Hematopoietic multipotent progenitor cell treated with erythropoietin and hydrocortisone succinate and interleukin-3 and kit ligand, for 6 days (in vitro differentiated cells): Measurements from ENCODE around the gene PTGDR2.
A peak's percentile ranks its signal among the peaks of the same experiment; 100 is the strongest.
"Not testable (repeated sequence)": the region's sequence is repeated elsewhere in the genome, so short reads cannot be mapped to it uniquely, and the experiment has no call there.

Experiments used
- DNase-seq: peaks from one replicate; pipeline ENCODE4 v3.0.0-alpha.2; 2015

PTGDR2 gene

GRCh38 chr11:60841797-60842667 is 13.7 kb downstream of the PTGDR2 start, which contains the start of gene CCDC86:
Gene CCDC86 (plus strand): TSS chr11:60842113. CDS start chr11:60842125, 12 bp downstream.
- DNase-seq = peak; percentile 96

- no peak for DNase-seq
Measured at GRCh38 chr11:60840470-60841430, 15.0 kb downstream of the PTGDR2 start.

DNA sequence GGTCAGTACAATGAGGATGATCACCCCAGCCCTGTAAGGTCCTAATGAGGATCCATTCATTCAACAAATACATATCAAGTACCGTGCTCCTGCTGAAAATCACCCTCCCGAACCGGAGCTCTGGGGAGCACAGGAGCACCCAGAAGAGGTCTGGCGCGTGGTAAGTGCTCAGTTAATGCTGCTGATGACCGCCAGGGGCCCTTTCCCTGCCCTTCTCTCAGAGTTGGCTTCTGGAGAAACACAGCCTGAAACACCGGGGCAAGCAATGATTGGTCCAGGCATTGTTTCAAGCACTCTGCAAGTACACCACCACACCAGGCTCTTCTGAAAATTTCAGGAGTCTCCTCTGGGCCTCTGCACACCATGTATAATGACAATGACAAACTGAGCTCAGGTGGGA is 17.6 kb downstream of the PTGDR2 start:
- no peak for DNase-seq

DNA sequence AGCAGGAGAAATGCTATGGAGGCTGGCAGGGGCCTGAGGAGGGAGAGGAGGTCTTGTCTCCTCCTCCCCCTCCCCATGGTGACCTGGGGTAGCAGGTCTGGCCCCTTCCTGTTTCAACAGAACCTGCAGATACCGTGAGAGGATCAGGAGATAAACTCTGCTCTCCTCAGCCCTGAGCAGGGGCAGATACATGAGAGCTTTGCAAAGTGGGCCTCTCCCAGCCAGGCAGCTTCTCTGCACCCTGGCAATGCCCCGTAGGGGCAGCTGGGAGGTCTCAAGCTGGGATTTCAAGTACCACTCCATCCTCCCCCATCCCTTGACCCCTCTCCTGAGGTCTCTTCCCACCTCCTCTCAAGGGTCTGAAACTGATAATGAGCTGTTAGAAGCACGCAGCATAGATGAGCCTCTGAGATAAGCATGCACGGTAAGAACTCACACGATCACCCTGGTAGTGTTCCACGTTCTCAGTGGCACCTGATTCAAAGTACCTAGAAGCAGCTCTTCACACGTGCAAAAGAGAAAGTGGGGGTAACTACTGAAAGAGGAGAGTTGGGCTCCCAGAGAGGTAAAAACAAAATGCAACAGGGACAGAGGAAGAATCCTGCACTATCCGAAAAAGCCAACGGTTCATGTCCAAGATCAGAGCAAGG is 18.8 kb downstream of the PTGDR2 start:
- no peak for DNase-seq

- no peak for DNase-seq
Measured at GRCh38 chr11:60835534-60835846, 20.3 kb downstream of the PTGDR2 start.

GRCh38 chr11:60834742-60835533 is 20.8 kb downstream of the PTGDR2 start:
- DNase-seq = no peak

DNA sequence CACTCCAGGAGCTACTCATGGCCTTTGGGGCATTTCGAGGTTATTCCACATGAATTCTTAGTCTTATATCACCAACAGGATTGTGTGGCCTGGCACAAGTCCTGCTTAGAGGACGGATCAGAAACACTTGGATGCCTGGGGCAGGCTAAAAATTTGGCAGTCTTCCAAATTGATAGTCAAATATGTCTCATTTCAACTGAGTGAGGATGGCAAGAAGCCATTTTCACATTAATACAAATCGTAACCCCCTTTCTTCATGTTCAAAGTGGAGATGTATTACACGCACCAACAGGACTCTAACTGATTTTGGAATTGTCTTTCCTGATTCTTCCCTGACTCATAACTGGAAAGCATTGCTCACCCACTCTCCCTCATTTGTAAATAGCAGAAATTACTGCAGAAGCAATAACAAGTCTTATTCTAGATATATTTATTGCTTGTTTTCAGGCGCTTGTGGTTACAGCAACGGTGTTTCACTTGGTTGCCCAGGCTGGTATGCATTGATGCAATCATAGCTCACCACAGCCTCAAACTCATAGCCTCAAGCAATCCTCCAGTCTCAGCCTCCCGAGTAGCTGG is 24.2 kb downstream of the PTGDR2 start:
- DNase-seq = peak; percentile 57

DNA sequence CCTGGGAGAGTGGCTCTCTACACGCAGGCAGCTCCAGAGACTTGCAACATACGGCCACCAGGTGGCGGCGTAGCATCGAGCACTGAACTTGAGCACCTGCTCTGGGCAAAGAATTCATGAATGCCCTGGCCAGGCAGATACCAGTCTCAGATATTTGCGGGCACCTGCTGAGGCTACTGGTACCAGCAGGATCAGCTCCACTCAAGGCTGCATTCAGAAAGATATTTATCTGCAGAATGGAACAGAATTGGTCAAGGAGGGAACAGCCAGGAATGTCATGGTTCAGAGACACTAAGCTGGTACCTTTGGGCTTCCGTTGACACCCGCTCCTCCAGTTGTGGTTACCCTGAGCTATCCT is 24.6 kb downstream of the PTGDR2 start:
- peak; percentile 91 for DNase-seq

- no peak for DNase-seq
Measured at GRCh38 chr11:60830478-60831142, 25.1 kb downstream of the PTGDR2 start.

GRCh38 chr11:60825790-60826189 is 30.0 kb downstream of the PTGDR2 start:
- DNase-seq = no peak

DNA sequence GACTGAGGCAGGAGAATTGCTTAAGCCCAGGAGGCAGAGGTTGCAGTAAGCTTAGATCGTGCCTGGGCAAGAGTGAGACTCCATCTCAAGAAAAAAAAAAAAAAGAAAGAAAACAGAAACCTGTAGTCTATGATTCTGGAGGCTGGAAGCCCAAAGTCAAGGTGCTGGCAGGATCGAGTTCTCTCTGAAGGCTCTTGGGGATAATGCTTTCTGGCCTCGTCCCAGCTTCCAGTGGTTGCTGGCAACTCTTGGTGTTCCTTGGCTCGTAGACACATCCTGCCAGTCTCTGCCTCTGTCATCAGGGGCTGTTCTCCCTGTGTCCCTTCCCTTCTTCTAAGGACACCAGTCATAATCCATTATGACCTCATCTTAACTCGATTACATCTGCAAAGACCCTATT is 30.6 kb downstream of the PTGDR2 start:
- DNase-seq = no peak

DNA sequence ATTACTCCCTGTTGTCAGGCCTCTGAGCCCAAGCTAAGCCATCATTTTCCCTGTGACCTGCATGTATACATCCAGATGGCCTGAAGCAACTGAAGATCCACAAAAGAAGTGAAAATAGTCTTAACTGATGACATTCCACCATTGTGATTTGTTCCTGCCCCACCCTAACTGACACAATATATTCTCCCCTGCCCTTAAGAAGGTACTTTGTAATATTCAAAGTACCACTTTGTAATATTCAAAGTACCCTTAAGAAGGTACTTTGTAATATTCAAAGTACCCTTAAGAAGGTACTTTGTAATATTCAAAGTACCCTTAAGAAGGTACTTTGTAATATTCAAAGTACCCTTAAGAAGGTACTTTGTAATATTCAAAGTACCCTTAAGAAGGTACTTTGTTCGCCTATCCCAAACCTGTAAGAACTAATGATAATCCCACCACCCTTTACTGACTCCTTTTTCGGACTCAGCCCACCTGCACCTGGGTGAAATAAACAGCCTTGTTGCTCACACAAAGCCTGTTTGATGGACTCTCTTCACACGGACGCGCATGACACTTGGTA is 31.9 kb downstream of the PTGDR2 start:
- DNase-seq = not testable (repeated sequence)

DNA sequence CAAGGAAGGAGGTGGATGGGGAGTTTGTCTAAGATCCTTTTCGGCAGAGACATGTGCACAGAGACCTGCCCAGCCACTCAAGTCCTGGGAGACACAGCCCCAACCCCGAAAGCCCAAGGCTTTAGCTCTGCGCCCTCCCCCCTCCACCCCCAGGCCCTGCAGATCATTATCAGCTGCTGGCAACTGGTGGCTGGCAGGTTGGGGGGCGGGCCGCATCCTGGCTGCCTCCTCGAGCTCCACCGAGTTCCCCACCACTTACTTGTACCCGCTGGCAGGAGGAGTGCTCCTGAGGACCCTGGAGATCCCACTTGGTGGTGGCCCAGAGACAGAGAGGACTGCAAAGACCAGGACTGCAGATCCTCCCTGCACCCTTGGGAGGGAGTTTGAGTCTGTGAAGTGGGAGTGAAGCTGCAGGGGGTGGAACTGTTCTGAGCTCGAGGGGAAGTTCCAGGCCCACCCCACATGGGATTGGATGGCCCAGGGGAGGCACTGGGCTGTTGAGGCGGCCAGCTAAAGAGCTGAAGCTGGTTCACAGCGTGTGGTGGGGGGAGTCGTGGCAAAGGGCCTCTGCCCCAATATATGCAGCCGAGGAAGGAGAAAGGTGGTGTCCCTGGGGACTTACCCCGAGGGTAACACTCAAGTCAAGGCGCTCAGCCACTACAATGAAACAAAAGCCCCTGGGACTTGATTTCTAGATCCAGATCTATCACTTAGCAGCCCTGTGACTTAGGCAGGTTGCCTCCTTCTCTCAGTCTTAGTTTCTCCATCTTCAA is 33.7 kb downstream of the PTGDR2 start:
- DNase-seq = peak; percentile 28

GRCh38 chr11:60818057-60818456 is 37.7 kb downstream of the PTGDR2 start:
- DNase-seq = no peak

GRCh38 chr11:60816590-60817157 is 39.1 kb downstream of the PTGDR2 start:
- DNase-seq = no peak

DNA sequence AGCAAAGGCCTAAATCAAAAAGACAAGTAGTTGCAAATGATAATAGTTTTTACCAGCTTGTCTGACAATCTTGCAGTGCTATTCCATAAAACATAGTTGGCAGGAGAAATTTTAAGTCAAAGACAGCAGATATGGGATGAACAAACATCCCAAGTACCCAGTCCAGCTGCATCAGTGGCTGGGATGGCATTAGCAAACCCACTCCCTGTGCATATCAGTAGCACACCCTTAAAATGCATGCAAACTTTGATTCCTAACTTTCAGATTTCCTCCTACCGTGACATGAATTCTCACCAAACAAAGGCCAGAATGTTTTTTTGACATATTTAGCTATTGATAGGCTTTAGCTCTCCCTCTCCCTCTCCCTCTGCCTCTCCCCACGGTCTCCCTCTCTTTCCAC is 41.6 kb downstream of the PTGDR2 start:
- no peak for DNase-seq

DNA sequence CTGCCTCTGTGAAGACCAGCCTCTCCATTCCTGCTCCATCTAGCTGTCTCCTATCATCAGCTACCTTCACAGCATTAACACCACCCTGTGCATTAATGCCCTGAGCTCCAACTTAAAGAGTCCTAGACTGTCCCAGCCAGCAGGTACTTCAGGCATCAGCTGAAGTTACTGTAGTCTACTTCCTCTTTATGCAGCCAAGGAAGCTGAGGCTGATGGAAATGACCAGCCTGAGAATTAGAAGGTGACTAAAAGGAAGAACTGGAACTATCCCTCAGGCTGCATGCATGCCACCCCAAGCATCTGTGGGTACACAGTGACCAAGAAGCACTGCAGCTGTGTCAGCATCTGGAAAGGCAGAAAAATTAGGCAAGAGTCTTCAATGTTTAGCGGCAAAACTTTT is 42.4 kb downstream of the PTGDR2 start:
- no peak for DNase-seq

DNA sequence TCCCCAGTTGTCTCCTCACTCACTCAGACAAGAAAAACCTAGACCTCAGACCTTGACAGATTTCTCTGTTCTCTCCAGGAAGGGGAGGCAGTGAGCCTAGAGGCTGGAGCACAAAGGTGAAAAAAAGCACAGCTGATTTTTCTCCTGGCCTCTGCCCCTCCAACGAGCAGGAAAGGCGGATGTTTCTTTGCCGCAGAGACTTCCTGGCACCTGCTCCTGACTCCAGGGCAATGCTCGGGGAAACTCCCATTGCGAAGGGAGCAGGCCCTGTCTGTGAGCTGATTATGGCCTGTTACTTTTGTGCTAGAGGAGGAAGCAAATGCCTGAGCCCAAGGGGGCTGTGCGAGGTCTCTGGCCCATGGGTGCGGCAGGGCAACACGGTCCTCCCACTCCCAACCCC is 45.2 kb downstream of the PTGDR2 start:
- no peak for DNase-seq

DNA sequence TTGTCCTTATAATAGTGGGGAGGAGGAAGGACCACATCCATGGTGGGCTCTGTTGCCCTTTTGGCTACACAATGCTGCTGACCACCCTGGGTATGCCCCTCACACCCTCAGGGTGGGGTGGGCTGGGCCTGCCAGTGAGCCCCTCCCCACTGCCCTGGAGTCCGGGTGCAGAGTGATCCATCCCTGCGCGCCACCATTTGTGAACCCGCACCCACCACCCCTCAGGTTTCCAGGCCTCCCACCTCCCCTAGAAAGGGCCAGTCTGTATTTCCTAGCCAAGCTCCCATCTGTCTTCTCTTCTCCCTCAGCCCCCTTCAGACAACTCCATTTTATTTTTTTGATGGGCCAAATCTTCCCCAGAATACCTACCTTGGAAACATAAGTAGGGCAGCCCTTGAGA is 45.6 kb downstream of the PTGDR2 start:
- no peak for DNase-seq

- no peak for DNase-seq
Measured at GRCh38 chr11:60809691-60810090, 46.1 kb downstream of the PTGDR2 start.
